CD14-positive monocyte (primary cell): Measurements from ENCODE around the gene ID1. TPM values are rescaled to one million over a fixed set of nuclear protein-coding genes. Genes with fewer than 3 reads are reported as not detected.

Source experiments
- DNase-seq, 3 donors: peaks; one replicate each; pipeline ENCODE4 v3.0.0-alpha.2; 2011 to 2022
- H2AFZ ChIP-seq: 2 replicates; pipeline ENCODE4 v1.6.0; 2012; ENCODE audit warnings: mild to moderate bottlenecking, low read depth, low read length, inconsistent platforms; ENCODE audit not compliant: insufficient read depth, poor library complexity, severe bottlenecking
- H3K27ac ChIP-seq, 2 donors: 1 replicate in 1 of 2; 2 replicates in 1 of 2; pipeline ENCODE4 v1.5.1; 2012 to 2013; ENCODE audit warnings: low read length in 2 of 2, control low read depth in 1 of 2, inconsistent platforms in 1 of 2, low read depth in 1 of 2, mild to moderate bottlenecking in 1 of 2
- H3K27me3 ChIP-seq, 2 donors: one replicate each; pipeline versions ENCODE4 v1.6.0 to v1.6.1; 2011 to 2013; ENCODE audit warnings: low read length in 2 of 2; ENCODE audit not compliant: control insufficient read depth in 2 of 2, insufficient read depth in 2 of 2
- H3K36me3 ChIP-seq, 2 donors: replicated peaks in 1 of 2; 1 replicate in 1 of 2; 2 replicates in 1 of 2; pipeline versions ENCODE4 v1.5.1 to v1.6.1; 2012 to 2013; ENCODE audit warnings: low read length in 2 of 2, control low read depth in 1 of 2, inconsistent platforms in 1 of 2, mild to moderate bottlenecking in 1 of 2; ENCODE audit not compliant: insufficient read depth in 2 of 2, control insufficient read depth in 1 of 2
- H3K4me1 ChIP-seq, 2 donors: 1 replicate in 1 of 2; 2 replicates in 1 of 2; pipeline versions ENCODE4 v1.5.1 to v1.6.1; 2012 to 2013; ENCODE audit warnings: low read length in 2 of 2, control low read depth in 1 of 2, inconsistent platforms in 1 of 2, mild to moderate bottlenecking in 1 of 2, moderate library complexity in 1 of 2; ENCODE audit not compliant: insufficient read depth in 2 of 2, control insufficient read depth in 1 of 2
- H3K4me2 ChIP-seq: replicated peaks from 2 replicates; pipeline ENCODE3; 2012; ENCODE audit warnings: low read length, moderate library complexity, mild to moderate bottlenecking; ENCODE audit not compliant: poor library complexity, severe bottlenecking; ENCODE audit errors: extremely low read depth
- H3K4me3 ChIP-seq, 3 experiments: fragments of 200-600 bp in 1 of 3; sonication (generic) in 1 of 3; replicated peaks in 1 of 3; 1 replicate in 2 of 3; 2 replicates in 1 of 3; pipeline ENCODE4 v1.5.1; 2011 to 2013; ENCODE audit warnings: low read length in 3 of 3, mild to moderate bottlenecking in 3 of 3, control low read depth in 2 of 3, low read depth in 2 of 3, inconsistent platforms in 1 of 3, moderate library complexity in 1 of 3
- H3K79me2 ChIP-seq: 2 replicates; pipeline ENCODE4 v1.6.0; 2012; ENCODE audit warnings: mild to moderate bottlenecking, control low read depth, inconsistent platforms, low read length, moderate library complexity; ENCODE audit not compliant: insufficient read depth
- H3K9ac ChIP-seq: 2 replicates; pipeline ENCODE4 v1.6.0; 2017; ENCODE audit warnings: low read length, mild to moderate bottlenecking; ENCODE audit not compliant: insufficient read depth, poor library complexity, severe bottlenecking
- H3K9me3 ChIP-seq, 2 donors: replicated peaks in 1 of 2; 1 replicate in 1 of 2; 2 replicates in 1 of 2; pipeline versions ENCODE4 v1.5.1 to v1.6.1; 2012 to 2013; ENCODE audit warnings: low read length in 2 of 2, control low read depth in 1 of 2; ENCODE audit not compliant: control insufficient read depth in 1 of 2, insufficient read depth in 1 of 2
- H4K20me1 ChIP-seq: 2 replicates; pipeline ENCODE4 v1.6.0; 2012; ENCODE audit warnings: mild to moderate bottlenecking, low read length, control low read depth, moderate library complexity; ENCODE audit not compliant: insufficient read depth
- H3K27ac Mint-ChIP-seq, 7 donors: one replicate each; pipeline ENCODE4 v1.8.0; 2020; ENCODE audit warnings: mild to moderate bottlenecking in 7 of 7, mixed read lengths in 7 of 7, moderate library complexity in 6 of 7, inconsistent platforms in 2 of 7
- H3K27me3 Mint-ChIP-seq, 3 donors: one replicate each; pipeline ENCODE4 v1.8.0; 2021 to 2022; ENCODE audit warnings: low read depth in 3 of 3, mild to moderate bottlenecking in 3 of 3, mixed read lengths in 3 of 3, moderate library complexity in 3 of 3, inconsistent platforms in 1 of 3
- H3K36me3 Mint-ChIP-seq, 2 donors: one replicate each; pipeline ENCODE4 v1.8.0; 2020; ENCODE audit warnings: mixed read lengths in 2 of 2, inconsistent platforms in 1 of 2, mild to moderate bottlenecking in 1 of 2
- H3K4me1 Mint-ChIP-seq: one replicate; pipeline ENCODE4 v1.8.0; 2020; ENCODE audit warnings: mild to moderate bottlenecking, mixed read lengths
- H3K4me3 Mint-ChIP-seq, 2 donors: one replicate each; pipeline ENCODE4 v1.8.0; 2020; ENCODE audit warnings: mild to moderate bottlenecking in 2 of 2, mixed read lengths in 2 of 2, moderate library complexity in 1 of 2
- H3K9me3 Mint-ChIP-seq, 7 donors: one replicate each; pipeline ENCODE4 v1.8.0; 2020 to 2022; ENCODE audit warnings: mixed read lengths in 7 of 7, mild to moderate bottlenecking in 6 of 7, moderate library complexity in 6 of 7, inconsistent platforms in 2 of 7
- WGBS: methylation state at CpG from one replicate; pipeline ENCODE4 v1.1.5; 2013; ENCODE audit warnings: missing lambda C conversion rate; ENCODE audit not compliant: insufficient coverage; 5-methylcytosine and 5-hydroxymethylcytosine counted together
- intact Hi-C, 2 donors: fragments of 100-400 bp; cut with micrococcal nuclease; formaldehyde crosslinking; loops; one replicate each; pipeline versions ENCODE4 v1.15.0 to v1.15.1; 2023
- polyA plus RNA-seq, 3 donors: library from polyadenylated mRNA; depleted of rRNA in 1 of 3; unstranded in 2 of 3; stranded (reverse) in 1 of 3; fragments of 300-500 nt in 2 of 3; fragments of >200 nt in 1 of 3; fragmentation: Illumina TruSeq in 2 of 3; gene quantifications; 1 replicate in 2 of 3; 2 replicates in 1 of 3; pipeline ENCODE4 v1.2.3, GENCODE V29; 2012 to 2021
- TF ChIP-seq, protein P1 (sequence below): fragments of 200-600 bp; IDR thresholded peaks from one replicate; pipeline ENCODE4 v1.8.0; 2022; ENCODE audit warnings: antibody characterized with exemption, mild to moderate bottlenecking

Gene ID1
- polyA plus RNA-seq, 3 donors, result 3.9 to 129 (median 12.5) TPM

DNA sequence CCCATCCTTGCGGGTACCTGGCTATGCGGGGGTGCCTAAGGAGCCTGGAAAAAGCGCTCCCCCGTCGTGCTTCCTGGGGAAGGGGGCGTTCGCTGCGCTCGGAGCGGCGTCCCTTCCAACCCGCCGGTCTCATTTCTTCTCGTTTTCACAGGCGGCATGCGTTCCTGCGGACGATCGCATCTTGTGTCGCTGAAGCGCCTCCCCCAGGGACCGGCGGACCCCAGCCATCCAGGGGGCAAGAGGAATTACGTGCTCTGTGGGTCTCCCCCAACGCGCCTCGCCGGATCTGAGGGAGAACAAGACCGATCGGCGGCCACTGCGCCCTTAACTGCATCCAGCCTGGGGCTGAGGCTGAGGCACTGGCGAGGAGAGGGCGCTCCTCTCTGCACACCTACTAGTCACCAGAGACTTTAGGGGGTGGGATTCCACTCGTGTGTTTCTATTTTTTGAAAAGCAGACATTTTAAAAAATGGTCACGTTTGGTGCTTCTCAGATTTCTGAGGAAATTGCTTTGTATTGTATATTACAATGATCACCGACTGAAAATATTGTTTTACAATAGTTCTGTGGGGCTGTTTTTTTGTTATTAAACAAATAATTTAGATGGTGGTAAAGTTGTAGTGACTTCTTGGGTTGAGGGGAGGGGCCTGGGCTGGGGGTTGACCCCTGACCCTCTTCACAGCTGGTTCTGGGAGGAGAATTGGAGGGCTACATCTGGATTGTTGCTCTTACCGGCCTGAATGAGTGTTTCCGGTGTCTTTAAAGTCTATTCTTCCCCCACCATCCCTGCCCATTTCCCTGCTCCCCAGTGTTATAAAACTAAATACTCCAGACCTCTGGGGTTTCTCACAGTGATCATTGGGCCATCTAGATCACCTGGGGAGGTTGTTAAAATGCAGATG lies 1.1 kb downstream of the ID1 start:
- Histone ChIP-seq H3K4me3 (peak overlapping the region; percentile 57 to 83 (median 60)), H3K9me3 (no peaks in the 10 kb centered on the region), H3K27me3 (peaks cover 8 to 34% of the 10 kb centered on the region in 2 donors), H2AFZ (peak overlapping the region; percentile 80), H3K27ac (peak overlapping the region in 1 of 2 donors; percentile 45), H3K79me2 (no peaks in the 10 kb centered on the region), H4K20me1 (no peaks in the 10 kb centered on the region), H3K4me2 (peak overlapping the region; percentile 97), H3K4me1 (peaks cover 58 to 75% of the 10 kb centered on the region in 2 donors), H3K36me3 (no peaks in the 10 kb centered on the region), H3K9ac (peak overlapping the region; percentile 63)
- TF ChIP-seq, protein P1, sequence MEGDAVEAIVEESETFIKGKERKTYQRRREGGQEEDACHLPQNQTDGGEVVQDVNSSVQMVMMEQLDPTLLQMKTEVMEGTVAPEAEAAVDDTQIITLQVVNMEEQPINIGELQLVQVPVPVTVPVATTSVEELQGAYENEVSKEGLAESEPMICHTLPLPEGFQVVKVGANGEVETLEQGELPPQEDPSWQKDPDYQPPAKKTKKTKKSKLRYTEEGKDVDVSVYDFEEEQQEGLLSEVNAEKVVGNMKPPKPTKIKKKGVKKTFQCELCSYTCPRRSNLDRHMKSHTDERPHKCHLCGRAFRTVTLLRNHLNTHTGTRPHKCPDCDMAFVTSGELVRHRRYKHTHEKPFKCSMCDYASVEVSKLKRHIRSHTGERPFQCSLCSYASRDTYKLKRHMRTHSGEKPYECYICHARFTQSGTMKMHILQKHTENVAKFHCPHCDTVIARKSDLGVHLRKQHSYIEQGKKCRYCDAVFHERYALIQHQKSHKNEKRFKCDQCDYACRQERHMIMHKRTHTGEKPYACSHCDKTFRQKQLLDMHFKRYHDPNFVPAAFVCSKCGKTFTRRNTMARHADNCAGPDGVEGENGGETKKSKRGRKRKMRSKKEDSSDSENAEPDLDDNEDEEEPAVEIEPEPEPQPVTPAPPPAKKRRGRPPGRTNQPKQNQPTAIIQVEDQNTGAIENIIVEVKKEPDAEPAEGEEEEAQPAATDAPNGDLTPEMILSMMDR, result no peak
- DNase-seq, result no peak
- H3K27ac Mint-ChIP-seq, result peak overlapping the region in 5 of 7 donors; percentile 3 to 95 (median 90)
- peaks cover 26 to 50% (median 32%) of the 10 kb centered on the region in 3 donors for H3K27me3 Mint-ChIP-seq
- intact Hi-C loops, result loop anchor here (2.0 to 10.0 kb wide), 2 partner anchors 33 to 509 kb away; no protein-coding TSS in a partner anchor
- peaks cover 4 to 5% of the 10 kb centered on the region in 2 donors for H3K36me3 Mint-ChIP-seq
- H3K4me1 Mint-ChIP-seq, result peaks cover 54% of the 10 kb centered on the region
- peaks cover 0 to 14% (median 2%) of the 10 kb centered on the region in 7 donors for H3K9me3 Mint-ChIP-seq
- H3K4me3 Mint-ChIP-seq, result peak overlapping the region; percentile 95 to 97
- 2% methylated on average over 30 of the region's 39 CpGs for WGBS

DNA sequence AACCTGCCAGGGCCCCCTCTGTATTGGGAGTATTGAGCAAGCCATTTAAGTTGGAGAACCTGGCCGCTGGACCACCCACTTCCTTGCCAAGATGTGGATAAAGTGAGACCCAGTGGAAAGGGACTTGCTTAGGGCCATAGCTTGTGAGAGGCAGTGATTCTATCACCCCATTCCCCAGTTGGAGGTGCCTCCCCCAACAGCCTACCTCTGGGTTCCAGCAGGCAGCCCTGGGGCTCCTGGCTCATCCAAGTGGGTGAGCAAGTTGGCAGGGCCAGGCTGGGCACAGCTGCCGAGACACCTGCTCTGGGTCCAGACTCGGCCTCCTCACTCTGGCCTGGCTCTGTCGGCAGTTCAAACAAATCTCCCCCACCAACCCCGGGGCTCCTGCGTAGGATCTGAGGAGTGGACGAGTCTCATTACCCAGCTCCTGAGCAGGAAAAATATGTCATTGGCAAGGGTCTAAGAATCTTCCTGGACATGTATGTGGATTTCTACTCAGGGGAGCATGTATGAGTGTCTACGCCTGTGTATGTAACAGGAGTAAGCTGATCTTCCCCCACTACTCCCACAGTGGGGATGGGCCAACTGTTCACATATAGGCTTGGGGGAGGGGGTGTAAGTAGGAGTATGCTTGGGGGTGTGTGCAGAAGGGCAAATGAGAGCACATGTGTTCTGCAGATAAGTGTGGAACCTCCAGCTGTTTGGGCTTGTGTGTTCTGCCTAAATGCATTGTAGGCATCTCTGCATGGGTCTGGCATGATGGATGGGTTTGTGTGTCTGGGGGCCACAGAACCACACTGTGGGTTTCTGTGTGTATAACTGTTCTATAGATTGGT lies 1.9 kb downstream of the ID1 start:
- H3K4me3 Mint-ChIP-seq, result peak overlapping the region; percentile 95 to 97
- WGBS, result no CpG with 5 or more reads among the region's 8 CpGs
- H3K4me1 Mint-ChIP-seq, result peaks cover 62% of the 10 kb centered on the region
- Histone ChIP-seq H3K79me2 (no peaks in the 10 kb centered on the region), H3K9ac (no peak overlapping the region), H3K9me3 (no peaks in the 10 kb centered on the region), H3K27me3 (peaks cover 8 to 34% of the 10 kb centered on the region in 2 donors), H2AFZ (no peak overlapping the region), H3K4me2 (peak overlapping the region; percentile 97), H3K4me1 (peaks cover 67 to 84% of the 10 kb centered on the region in 2 donors), H4K20me1 (no peaks in the 10 kb centered on the region), H3K27ac (no peak overlapping the region), H3K36me3 (no peaks in the 10 kb centered on the region), H3K4me3 (peak overlapping the region in 1 of 3 experiments; percentile 83)
- TF ChIP-seq, protein P1, result no peak
- H3K27ac Mint-ChIP-seq, result peak overlapping the region in 2 of 7 donors; percentile 35 to 95
- H3K36me3 Mint-ChIP-seq, result peaks cover 4 to 5% of the 10 kb centered on the region in 2 donors
- H3K9me3 Mint-ChIP-seq, result peaks cover 0 to 14% (median 2%) of the 10 kb centered on the region in 7 donors
- no peak for DNase-seq
- peaks cover 26 to 50% (median 32%) of the 10 kb centered on the region in 3 donors for H3K27me3 Mint-ChIP-seq
- intact Hi-C loops, result loop anchor here in 1 of 2 donors (10.0 kb wide), 1 partner anchor 508 kb away; no protein-coding TSS in a partner anchor
